Measurements from ENCODE around the gene PARD3B.

GRCh38 chr2:204722691-204723090, 177.4 kb downstream of the PARD3B start:
- TF ChIP-seq POLR2A (IDR thresholded peaks at IDR 0.05), result no peak
- TF ChIP-seq, protein P1, sequence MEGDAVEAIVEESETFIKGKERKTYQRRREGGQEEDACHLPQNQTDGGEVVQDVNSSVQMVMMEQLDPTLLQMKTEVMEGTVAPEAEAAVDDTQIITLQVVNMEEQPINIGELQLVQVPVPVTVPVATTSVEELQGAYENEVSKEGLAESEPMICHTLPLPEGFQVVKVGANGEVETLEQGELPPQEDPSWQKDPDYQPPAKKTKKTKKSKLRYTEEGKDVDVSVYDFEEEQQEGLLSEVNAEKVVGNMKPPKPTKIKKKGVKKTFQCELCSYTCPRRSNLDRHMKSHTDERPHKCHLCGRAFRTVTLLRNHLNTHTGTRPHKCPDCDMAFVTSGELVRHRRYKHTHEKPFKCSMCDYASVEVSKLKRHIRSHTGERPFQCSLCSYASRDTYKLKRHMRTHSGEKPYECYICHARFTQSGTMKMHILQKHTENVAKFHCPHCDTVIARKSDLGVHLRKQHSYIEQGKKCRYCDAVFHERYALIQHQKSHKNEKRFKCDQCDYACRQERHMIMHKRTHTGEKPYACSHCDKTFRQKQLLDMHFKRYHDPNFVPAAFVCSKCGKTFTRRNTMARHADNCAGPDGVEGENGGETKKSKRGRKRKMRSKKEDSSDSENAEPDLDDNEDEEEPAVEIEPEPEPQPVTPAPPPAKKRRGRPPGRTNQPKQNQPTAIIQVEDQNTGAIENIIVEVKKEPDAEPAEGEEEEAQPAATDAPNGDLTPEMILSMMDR (IDR thresholded peaks at IDR 0.05), result no peak
- no peak for TF ChIP-seq POLR2AphosphoS5 (IDR thresholded peaks at IDR 0.05; ENCODE audit: insufficient read depth in 1 of 2, low read depth in 1 of 2)
